BE2C (cell line): ENCODE measurements around the gene COL28A1.

Experiments used
- DNase-seq: peaks from one replicate; pipeline ENCODE4 v3.0.0-alpha.2; 2020
- H3K27me3 ChIP-seq: fragments of 250-450 bp; sonication (Bioruptor Pico); 2 replicates; pipeline ENCODE4 v1.5.1; 2020; ENCODE audit warnings: mild to moderate bottlenecking
- H3K36me3 ChIP-seq: fragments of 250-450 bp; sonication (Bioruptor Pico); 2 replicates; pipeline ENCODE4 v1.5.1; 2020; ENCODE audit warnings: mild to moderate bottlenecking
- H3K4me1 ChIP-seq: fragments of 250-450 bp; sonication (Bioruptor Pico); 2 replicates; pipeline ENCODE4 v1.5.1; 2020
- H3K4me3 ChIP-seq: 2 replicates; pipeline ENCODE4 v1.5.1; 2011; ENCODE audit warnings: low read depth, low read length
- H3K9me3 ChIP-seq: fragments of 250-450 bp; sonication (Bioruptor Pico); 2 replicates; pipeline ENCODE4 v1.5.1; 2020
- TF ChIP-seq, protein P1 (sequence below): IDR thresholded peaks from 2 replicates; pipeline ENCODE4 v1.5.1; 2012; ENCODE audit warnings: mild to moderate bottlenecking, low read depth, low read length

The COL28A1 gene

DNA sequence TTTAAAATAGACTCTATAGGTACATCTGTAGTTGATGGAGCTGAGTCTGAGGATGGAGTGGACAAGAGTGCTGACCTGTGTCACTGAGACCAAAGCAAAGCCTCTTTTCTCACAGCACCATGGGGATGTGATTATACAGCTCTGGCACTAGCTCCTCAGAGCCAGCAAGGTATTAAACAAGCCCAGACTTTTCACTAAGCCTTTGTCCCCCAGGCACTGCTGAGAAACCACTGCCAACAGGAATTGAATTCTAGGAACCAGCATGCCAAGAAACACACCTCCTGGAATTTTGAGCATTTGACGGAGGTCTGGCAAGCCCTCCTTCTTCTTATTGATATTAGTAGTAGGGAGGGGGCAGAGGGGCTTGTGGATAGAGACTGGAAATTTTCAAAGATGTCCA lies 206.3 kb downstream of the COL28A1 start:
- Histone ChIP-seq H3K27me3 (peaks cover 16% of the 10 kb centered on the region), H3K4me1 (no peaks in the 10 kb centered on the region), H3K36me3 (no peaks in the 10 kb centered on the region), H3K4me3 (no peak overlapping the region), H3K9me3 (no peaks in the 10 kb centered on the region)
- TF ChIP-seq, protein P1, sequence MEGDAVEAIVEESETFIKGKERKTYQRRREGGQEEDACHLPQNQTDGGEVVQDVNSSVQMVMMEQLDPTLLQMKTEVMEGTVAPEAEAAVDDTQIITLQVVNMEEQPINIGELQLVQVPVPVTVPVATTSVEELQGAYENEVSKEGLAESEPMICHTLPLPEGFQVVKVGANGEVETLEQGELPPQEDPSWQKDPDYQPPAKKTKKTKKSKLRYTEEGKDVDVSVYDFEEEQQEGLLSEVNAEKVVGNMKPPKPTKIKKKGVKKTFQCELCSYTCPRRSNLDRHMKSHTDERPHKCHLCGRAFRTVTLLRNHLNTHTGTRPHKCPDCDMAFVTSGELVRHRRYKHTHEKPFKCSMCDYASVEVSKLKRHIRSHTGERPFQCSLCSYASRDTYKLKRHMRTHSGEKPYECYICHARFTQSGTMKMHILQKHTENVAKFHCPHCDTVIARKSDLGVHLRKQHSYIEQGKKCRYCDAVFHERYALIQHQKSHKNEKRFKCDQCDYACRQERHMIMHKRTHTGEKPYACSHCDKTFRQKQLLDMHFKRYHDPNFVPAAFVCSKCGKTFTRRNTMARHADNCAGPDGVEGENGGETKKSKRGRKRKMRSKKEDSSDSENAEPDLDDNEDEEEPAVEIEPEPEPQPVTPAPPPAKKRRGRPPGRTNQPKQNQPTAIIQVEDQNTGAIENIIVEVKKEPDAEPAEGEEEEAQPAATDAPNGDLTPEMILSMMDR: no peak
- DNase-seq: no peak

DNA sequence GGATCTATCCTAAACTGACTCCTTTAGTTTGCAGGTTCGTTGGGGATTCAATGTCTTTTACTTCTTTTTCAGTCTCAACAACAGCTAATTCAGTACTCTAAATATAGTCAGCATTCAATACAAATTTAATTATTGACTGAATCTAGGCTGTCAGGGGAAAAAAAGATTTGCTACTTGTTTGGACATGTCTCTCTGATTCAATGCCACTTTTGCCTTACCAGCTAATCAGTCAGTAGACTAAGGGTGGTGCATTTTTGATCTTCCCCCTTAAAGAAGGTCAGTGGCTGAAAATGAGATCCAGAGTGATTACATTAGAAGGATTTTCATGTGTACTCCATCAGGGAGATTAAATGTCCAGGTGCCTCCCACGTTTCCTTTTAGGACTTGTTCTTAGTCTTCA lies 208.2 kb downstream of the COL28A1 start:
- Histone ChIP-seq H3K9me3 (no peaks in the 10 kb centered on the region), H3K36me3 (no peaks in the 10 kb centered on the region), H3K4me1 (no peaks in the 10 kb centered on the region), H3K4me3 (no peak overlapping the region), H3K27me3 (peaks cover 16% of the 10 kb centered on the region)
- no peak for DNase-seq
- TF ChIP-seq, protein P1: no peak

DNA sequence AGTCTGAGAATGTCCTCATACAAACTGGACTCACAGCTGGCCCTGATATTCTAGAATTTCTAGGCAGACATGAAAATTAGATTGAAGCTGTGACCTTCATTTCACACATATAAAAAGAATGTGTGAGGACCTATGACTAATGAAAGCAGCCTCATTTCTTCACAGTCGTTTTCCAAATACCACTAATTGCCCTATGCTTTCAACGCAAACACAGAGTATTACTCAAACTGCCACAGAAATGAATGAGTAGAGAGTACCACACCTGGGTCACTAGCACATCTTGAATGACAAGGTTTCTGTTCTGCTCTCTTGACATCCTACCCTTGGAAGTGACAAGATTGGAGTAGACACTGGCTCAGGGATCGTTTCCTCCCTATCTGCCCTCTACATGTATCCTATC lies 211.0 kb downstream of the COL28A1 start:
- peaks cover 16% of the 10 kb centered on the region for H3K27me3 ChIP-seq
- no peaks in the 10 kb centered on the region for H3K36me3 ChIP-seq
- DNase-seq: no peak
- H3K9me3 ChIP-seq: no peaks in the 10 kb centered on the region
- no peak overlapping the region for H3K4me3 ChIP-seq
- no peaks in the 10 kb centered on the region for H3K4me1 ChIP-seq
- TF ChIP-seq, protein P1: no peak

DNA sequence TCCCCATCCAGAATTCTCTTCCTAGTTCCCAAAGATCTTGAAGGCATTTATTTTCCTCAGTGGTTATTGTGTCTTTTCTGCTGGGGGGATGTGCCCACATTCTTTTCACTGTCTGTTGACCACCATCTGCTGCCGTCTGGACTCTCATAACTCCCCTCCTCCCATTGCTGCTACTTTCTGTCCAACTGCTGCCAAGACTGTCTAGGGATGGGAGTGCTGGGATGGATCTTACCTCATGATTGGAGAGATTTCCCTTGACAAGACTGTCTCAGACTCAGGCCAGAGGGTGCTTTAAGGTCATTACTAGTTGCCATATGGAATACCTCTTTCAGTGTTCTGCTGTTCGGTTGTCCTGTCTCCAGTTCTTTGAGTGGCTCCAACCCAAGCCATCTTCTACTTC lies 211.8 kb downstream of the COL28A1 start:
- peaks cover 16% of the 10 kb centered on the region for H3K27me3 ChIP-seq
- H3K9me3 ChIP-seq: no peaks in the 10 kb centered on the region
- H3K36me3 ChIP-seq: no peaks in the 10 kb centered on the region
- no peak overlapping the region for H3K4me3 ChIP-seq
- H3K4me1 ChIP-seq: no peaks in the 10 kb centered on the region
- TF ChIP-seq, protein P1: no peak
- no peak for DNase-seq

DNA sequence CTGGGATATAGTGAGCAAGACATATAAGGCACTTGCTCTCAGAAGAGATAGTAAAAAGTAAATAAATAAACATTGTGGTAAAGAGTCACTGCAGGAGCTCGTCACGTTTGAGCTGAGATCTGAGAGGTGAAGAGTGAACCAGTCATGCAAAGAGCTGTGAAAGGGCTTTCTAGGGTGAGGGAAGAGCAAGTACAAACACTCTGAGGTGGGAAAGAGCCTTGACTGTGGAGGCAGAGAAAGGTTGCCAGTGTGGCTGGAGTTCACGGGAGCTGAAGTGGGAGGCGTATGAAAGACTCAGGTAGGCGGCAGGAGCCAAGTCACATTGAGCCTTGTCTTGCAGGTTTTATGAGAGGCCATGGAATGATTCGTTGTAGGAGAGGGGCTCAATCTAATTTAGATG lies 212.3 kb downstream of the COL28A1 start:
- Histone ChIP-seq H3K27me3 (peaks cover 16% of the 10 kb centered on the region), H3K4me1 (no peaks in the 10 kb centered on the region), H3K9me3 (no peaks in the 10 kb centered on the region), H3K36me3 (no peaks in the 10 kb centered on the region), H3K4me3 (no peak overlapping the region)
- TF ChIP-seq, protein P1: no peak
- no peak for DNase-seq

DNA sequence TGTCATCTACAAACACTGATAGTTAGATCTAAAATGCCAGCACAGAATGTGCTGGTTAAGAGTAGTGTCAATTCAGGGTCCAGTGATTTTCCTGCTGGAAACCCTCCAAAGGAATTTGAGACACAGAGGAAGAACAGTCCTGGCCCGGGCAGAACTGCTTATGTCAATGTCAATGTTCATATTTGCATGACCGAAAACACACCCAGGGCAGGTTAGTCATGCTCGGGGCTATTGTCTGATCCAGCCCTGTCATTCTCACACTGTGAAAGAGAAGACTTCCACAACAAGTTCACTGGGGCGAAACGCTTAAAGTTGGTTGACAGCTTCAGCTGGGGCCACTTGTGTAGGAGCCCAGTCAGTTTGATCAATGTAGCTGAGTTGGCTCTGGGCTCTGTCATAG lies 214.0 kb downstream of the COL28A1 start:
- TF ChIP-seq, protein P1: no peak
- H3K4me3 ChIP-seq: no peak overlapping the region
- H3K36me3 ChIP-seq: no peaks in the 10 kb centered on the region
- no peaks in the 10 kb centered on the region for H3K4me1 ChIP-seq
- DNase-seq: no peak
- no peaks in the 10 kb centered on the region for H3K9me3 ChIP-seq
- H3K27me3 ChIP-seq: peaks cover 13% of the 10 kb centered on the region
